ENCODE results near the gene GJA9.
A peak's percentile ranks its signal among the peaks of the same experiment; 100 is the strongest.
"Not testable (repeated sequence)": the region's sequence is repeated elsewhere in the genome, so short reads cannot be mapped to it uniquely, and the experiment has no call there.

GJA9 gene

GRCh38 chr1:38873027-38873969, 8.1 kb downstream of the GJA9 start, which contains the start of gene MYCBP:
MYCBP (minus strand) TSS chr1:38873348; CDS start chr1:38873305, 43 bp downstream.
- DNase-seq: peak; percentile 96

GRCh38 chr1:38872401-38873026, 8.9 kb downstream of the GJA9 start:
- DNase-seq: peak; percentile 56

GRCh38 chr1:38870996-38871395, 10.4 kb downstream of the GJA9 start:
- no peak for DNase-seq

GRCh38 chr1:38867208-38867607, 14.2 kb downstream of the GJA9 start:
- no peak for DNase-seq

- no peak for DNase-seq
Observed at GRCh38 chr1:38865112-38865715, 16.2 kb downstream of the GJA9 start.

GRCh38 chr1:38860454-38860795, 21.0 kb downstream of the GJA9 start:
- no peak for DNase-seq

- peak; percentile 99 for DNase-seq
Observed at GRCh38 chr1:38859561-38860453, 21.6 kb downstream of the GJA9 start, which contains the start of gene RRAGC. RRAGC (minus strand) TSS chr1:38859772; CDS start chr1:38859646, 126 bp downstream.

GRCh38 chr1:38858833-38859560, 22.4 kb downstream of the GJA9 start:
- DNase-seq: peak; percentile 71

GRCh38 chr1:38852780-38853179, 28.6 kb downstream of the GJA9 start:
- peak; percentile 14 for DNase-seq

- no peak for DNase-seq
Observed at GRCh38 chr1:38848071-38848470, 33.3 kb downstream of the GJA9 start.

- no peak for DNase-seq
Observed at GRCh38 chr1:38846210-38846609, 35.2 kb downstream of the GJA9 start.

- not testable (repeated sequence) for DNase-seq
Observed at GRCh38 chr1:38845088-38845487, 36.3 kb downstream of the GJA9 start.

GRCh38 chr1:38840281-38840680, 41.1 kb downstream of the GJA9 start:
- DNase-seq: no peak

- DNase-seq: no peak
Observed at GRCh38 chr1:38839363-38839762, 42.0 kb downstream of the GJA9 start.

GRCh38 chr1:38836316-38836715, 45.1 kb downstream of the GJA9 start:
- DNase-seq: not testable (repeated sequence)

- DNase-seq: peak; percentile 41
Observed at GRCh38 chr1:38834937-38835827, 46.2 kb downstream of the GJA9 start.

- no peak for DNase-seq
Observed at GRCh38 chr1:38834221-38834782, 47.1 kb downstream of the GJA9 start.

GRCh38 chr1:38833146-38833545, 48.2 kb downstream of the GJA9 start:
- no peak for DNase-seq

GRCh38 chr1:38832370-38832734, 49.0 kb downstream of the GJA9 start:
- no peak for DNase-seq

GRCh38 chr1:38831731-38832369, 49.5 kb downstream of the GJA9 start:
- DNase-seq: no peak

Data from stimulated activated CD4-positive, alpha-beta T cell treated with anti-CD3 and anti-CD28 coated beads, Interleukin-15, amount 100 ng/mL, for 24 hours (primary cell).